Activated T-helper 2 cell treated with anti-CD3 and anti-CD28 coated beads, Interferon-gamma antibody, Interleukin-2, Interleukin-4, amounts not matched to agents 10 μg/mL and 5 μg/mL and 100 μg/mL, durations not matched to agents 14 hours and 24 hours and 36 hours (primary cell): ENCODE results near the gene DUSP10. TPM values are rescaled to one million over a fixed set of nuclear protein-coding genes. Genes with fewer than 3 reads are reported as not detected.

Experiments used
- DNase-seq: peaks from one replicate; pipeline ENCODE4 v3.0.0; 2021; ENCODE audit warnings: low spot score
- H3K27ac Mint-ChIP-seq: one replicate; pipeline ENCODE4 v1.8.0; 2021; ENCODE audit warnings: mixed read lengths
- H3K27me3 Mint-ChIP-seq: one replicate; pipeline ENCODE4 v1.8.0; 2021; ENCODE audit warnings: low read depth, mixed read lengths
- H3K36me3 Mint-ChIP-seq: one replicate; pipeline ENCODE4 v1.8.0; 2021; ENCODE audit warnings: low read depth, mixed read lengths
- H3K4me1 Mint-ChIP-seq: one replicate; pipeline ENCODE4 v1.8.0; 2021; ENCODE audit warnings: low read depth, mixed read lengths
- H3K4me3 Mint-ChIP-seq: one replicate; pipeline ENCODE4 v1.8.0; 2021; ENCODE audit warnings: low read depth, mild to moderate bottlenecking, moderate library complexity, mixed read lengths
- H3K9me3 Mint-ChIP-seq: one replicate; pipeline ENCODE4 v1.8.0; 2021; ENCODE audit warnings: mixed read lengths
- intact Hi-C: fragments of 100-400 bp; cut with micrococcal nuclease; formaldehyde crosslinking; loops from one replicate; pipeline ENCODE4 v1.15.1; 2023
- total RNA-seq: library from RNA; stranded (reverse); gene quantifications from 2 replicates; pipeline ENCODE4 v1.2.3, GENCODE V29; 2022

The DUSP10 gene
- 21.0 and 21.7 TPM in 2 replicates for total RNA-seq

DNA sequence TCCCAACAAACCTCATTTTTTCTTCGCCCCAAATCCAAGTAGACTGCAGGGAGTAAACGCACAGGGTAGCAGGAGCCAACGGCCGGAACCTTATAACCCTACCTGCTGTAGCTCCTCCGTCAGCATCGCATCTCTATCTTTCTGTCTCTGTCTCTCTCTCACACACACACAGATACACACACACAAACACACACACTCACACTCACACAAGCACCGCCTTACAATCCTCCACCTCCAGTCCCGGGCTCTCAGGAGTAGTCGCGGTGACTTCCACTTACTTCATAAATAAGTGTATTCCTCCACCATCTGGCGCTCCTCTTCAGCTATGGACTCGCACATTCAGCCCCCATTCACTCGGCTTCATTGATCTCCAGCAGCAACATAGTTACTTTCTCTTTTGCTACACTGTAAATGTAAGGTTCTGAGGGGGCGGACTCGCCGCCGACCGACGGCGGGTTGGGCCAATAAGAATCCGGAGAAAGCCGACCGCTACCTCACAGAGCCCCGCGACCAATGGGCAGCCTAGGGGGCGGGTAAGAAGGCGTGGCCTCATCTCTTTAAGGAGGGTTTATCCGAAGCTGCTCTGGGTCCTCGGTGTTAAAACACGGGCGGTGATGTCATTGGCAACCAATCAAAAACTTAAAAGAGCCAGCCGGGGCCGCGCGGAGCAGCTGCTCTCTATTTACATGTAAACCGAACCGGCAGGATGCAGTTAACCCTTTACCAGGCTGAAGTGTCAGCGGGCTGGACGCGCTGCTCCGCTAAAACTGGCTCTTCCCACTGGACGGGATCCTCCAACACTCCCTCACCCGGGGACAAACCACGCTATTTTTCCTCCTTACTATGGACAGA lies at the start of gene DUSP10:
TSS of gene DUSP10 (minus strand) at position 387 of the 852 bp plus-strand sequence. CDS start 2,345 bp downstream, outside the sequence.
- intact Hi-C loops = loop anchor here (1.0 to 5.0 kb wide), 10 partner anchors 12 to 252 kb away; no protein-coding TSS in a partner anchor
- Mint-ChIP-seq H3K27me3 (no peaks in the 10 kb centered on the region), H3K9me3 (no peaks in the 10 kb centered on the region), H3K4me3 (no peak within 1 kb of the TSS), H3K27ac (peak within 1 kb of the TSS; percentile 78), H3K4me1 (peaks cover 33% of the 10 kb centered on the region), H3K36me3 (no peaks in the 10 kb centered on the region)
- DNase-seq = peak; percentile 99

DNA sequence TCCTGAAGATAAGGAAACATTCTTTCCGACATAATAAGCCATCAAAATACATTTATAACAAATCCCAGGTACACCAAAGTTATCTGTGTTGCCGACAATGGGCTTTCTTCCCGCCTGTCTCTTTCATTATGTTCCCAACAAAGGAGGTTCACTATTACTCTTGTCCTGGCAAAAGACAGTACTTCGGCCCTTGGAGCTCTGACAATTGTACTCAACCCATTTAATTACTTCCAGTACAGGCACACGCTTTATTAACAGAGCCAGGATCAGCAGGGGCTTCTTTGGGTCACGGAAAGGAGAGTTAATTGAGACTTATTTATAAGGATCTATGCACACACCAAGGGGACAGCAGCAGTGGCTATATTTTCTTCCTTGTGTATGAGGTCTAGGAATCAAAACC lies 46.6 kb upstream of the DUSP10 start:
- intact Hi-C loops = no loop called here
- no peak overlapping the region for H3K4me3 Mint-ChIP-seq
- H3K36me3 Mint-ChIP-seq = no peaks in the 10 kb centered on the region
- H3K4me1 Mint-ChIP-seq = peaks cover 28% of the 10 kb centered on the region
- no peaks in the 10 kb centered on the region for H3K9me3 Mint-ChIP-seq
- DNase-seq = no peak
- H3K27ac Mint-ChIP-seq = no peak overlapping the region
- H3K27me3 Mint-ChIP-seq = no peaks in the 10 kb centered on the region

DNA sequence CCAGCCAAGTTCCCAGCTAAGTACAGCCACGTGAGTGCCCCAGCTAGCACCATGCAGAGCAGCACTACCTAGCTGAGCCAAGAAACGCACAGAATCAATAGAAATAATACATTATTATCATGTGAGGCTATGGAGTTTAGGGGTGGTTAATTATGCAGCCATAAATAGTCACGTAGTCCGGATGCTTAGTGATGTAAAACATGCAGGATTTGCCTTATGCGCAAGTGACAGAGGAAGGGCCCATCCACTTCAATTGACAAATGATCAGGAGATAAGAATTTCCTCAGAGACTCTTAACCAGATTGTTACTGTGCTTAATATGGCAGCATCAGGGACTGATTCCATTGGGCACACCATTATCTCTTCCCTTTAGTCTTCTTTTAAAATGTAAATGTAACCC lies 44.8 kb upstream of the DUSP10 start:
- Mint-ChIP-seq H3K27me3 (no peaks in the 10 kb centered on the region), H3K4me1 (peaks cover 32% of the 10 kb centered on the region), H3K9me3 (no peaks in the 10 kb centered on the region), H3K36me3 (no peaks in the 10 kb centered on the region), H3K4me3 (no peak overlapping the region), H3K27ac (no peak overlapping the region)
- intact Hi-C loops = no loop called here
- no peak for DNase-seq

DNA sequence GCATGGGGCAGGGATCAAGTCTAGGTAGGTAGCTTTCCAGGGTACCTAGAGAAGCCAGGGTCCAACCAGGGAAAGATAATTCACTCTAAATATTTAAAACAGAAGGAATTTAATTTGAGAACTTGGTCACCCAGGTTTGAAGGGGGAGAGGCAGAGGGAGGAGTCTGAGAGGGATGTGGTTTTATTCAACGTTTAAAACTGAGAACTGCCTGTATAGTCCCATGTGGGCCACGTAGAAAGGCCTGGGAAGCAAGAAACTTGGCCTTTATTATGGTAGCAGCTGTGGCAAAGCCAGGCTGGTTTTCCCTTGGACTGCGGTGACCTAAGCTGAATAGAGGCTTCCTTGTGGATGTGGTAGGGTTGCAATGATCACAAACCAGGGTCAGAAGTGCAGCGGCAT lies 42.0 kb upstream of the DUSP10 start:
- intact Hi-C loops = no loop called here
- no peaks in the 10 kb centered on the region for H3K36me3 Mint-ChIP-seq
- H3K27me3 Mint-ChIP-seq = no peaks in the 10 kb centered on the region
- DNase-seq = no peak
- peaks cover 57% of the 10 kb centered on the region for H3K4me1 Mint-ChIP-seq
- H3K9me3 Mint-ChIP-seq = no peaks in the 10 kb centered on the region
- H3K27ac Mint-ChIP-seq = peak overlapping the region; percentile 62
- H3K4me3 Mint-ChIP-seq = peak overlapping the region; percentile 42

DNA sequence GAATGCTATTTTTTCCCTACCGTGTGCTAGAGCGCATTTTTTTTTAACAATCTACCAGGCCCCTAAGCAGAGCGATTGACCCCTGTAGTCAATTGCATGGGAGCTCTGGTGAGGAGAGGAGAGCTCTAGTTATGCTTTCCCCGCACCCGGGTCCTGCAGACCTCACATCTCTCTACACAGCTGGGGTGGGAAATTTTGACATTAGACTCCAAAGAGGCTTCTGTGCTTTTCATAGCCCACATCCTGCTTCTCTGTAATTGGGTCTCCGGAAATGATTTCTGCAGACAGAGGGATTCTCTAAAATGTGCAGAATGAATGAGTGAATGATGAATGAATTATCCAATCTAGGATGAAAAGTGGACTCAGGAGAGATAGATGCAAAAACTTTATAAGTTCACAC lies 41.5 kb upstream of the DUSP10 start:
- peaks cover 62% of the 10 kb centered on the region for H3K4me1 Mint-ChIP-seq
- peak overlapping the region; percentile 62 for H3K27ac Mint-ChIP-seq
- no peaks in the 10 kb centered on the region for H3K27me3 Mint-ChIP-seq
- intact Hi-C loops = no loop called here
- no peaks in the 10 kb centered on the region for H3K36me3 Mint-ChIP-seq
- H3K9me3 Mint-ChIP-seq = no peaks in the 10 kb centered on the region
- H3K4me3 Mint-ChIP-seq = peak overlapping the region; percentile 42
- no peak for DNase-seq

DNA sequence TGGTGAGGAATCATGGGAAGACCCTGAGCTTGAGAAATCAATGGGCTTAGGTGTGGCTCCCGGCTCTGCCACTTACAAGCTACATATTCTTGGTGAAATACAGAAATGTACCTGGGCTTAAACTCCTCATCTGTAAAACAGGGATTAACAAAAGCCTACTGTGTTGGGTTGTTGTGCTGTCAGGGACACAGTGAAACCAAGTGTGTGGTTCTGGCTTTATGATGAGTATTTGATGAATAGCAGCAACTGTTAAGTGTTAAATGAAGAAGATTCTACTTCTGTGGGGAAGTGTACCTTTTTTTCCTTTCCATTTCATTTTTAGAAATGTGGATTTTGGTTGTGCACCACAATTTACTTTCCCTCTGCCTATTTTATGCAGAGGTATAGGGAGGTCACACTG lies 41.1 kb upstream of the DUSP10 start:
- DNase-seq = no peak
- H3K4me1 Mint-ChIP-seq = peaks cover 66% of the 10 kb centered on the region
- no peaks in the 10 kb centered on the region for H3K36me3 Mint-ChIP-seq
- H3K4me3 Mint-ChIP-seq = peak overlapping the region; percentile 10
- intact Hi-C loops = no loop called here
- peak overlapping the region; percentile 62 for H3K27ac Mint-ChIP-seq
- no peaks in the 10 kb centered on the region for H3K9me3 Mint-ChIP-seq
- H3K27me3 Mint-ChIP-seq = no peaks in the 10 kb centered on the region

DNA sequence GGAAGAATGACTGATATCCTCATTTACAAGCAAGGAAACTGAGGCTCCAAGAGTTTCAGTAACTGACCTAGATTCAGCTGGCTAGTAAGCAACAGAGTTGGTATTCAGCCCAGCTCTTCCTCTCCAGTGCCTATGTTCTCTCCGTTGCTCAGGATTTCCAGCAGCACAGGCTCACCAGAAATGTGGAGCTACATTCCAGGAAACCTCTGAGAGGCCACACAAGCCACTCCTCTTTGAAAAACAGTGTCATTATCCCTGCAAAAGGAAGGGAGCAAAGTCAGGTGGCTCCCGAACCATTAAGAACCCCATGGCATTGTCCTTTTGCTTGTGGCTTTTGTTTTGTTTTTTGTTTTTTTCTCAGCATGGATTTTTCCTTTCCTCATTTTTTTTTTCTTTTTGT lies 40.6 kb upstream of the DUSP10 start:
- H3K4me1 Mint-ChIP-seq = peaks cover 71% of the 10 kb centered on the region
- H3K27me3 Mint-ChIP-seq = no peaks in the 10 kb centered on the region
- peak overlapping the region; percentile 8 for H3K27ac Mint-ChIP-seq
- H3K4me3 Mint-ChIP-seq = no peak overlapping the region
- H3K9me3 Mint-ChIP-seq = no peaks in the 10 kb centered on the region
- no peak for DNase-seq
- intact Hi-C loops = no loop called here
- no peaks in the 10 kb centered on the region for H3K36me3 Mint-ChIP-seq

DNA sequence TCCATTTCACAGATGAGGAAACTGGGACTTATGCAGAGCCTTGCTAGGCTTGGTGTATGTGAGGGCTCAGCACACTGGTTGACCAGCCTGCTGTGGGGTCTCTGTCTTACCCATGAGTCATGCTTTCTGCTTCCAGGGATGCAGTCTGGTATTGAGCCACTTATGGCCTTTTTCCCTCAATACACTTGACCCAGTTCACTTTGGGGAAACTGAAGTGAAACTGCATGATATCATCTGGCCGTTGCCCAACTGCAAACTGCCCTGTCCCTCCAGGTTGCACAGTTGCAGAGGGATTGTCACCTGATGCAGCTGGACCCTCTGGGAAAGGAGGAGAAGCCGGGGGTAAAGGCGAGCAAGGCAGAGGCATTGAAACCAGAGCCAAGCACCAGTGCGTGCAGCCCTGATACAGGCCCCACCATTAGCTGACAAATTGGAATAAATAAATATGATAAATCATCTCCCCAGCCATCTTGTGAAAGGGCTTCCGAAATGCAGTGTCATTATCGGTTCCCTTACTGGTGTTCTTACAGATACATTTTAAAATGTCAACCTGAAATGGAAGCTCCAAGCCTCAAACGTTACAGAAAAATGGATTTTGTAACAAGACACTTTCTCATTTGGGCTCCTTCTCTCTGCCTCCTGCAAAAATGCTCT lies 39.3 kb upstream of the DUSP10 start:
- Mint-ChIP-seq H3K27ac (no peak overlapping the region), H3K9me3 (no peaks in the 10 kb centered on the region), H3K4me1 (peaks cover 83% of the 10 kb centered on the region), H3K36me3 (no peaks in the 10 kb centered on the region), H3K27me3 (no peaks in the 10 kb centered on the region), H3K4me3 (no peak overlapping the region)
- DNase-seq = no peak
- intact Hi-C loops = no loop called here

DNA sequence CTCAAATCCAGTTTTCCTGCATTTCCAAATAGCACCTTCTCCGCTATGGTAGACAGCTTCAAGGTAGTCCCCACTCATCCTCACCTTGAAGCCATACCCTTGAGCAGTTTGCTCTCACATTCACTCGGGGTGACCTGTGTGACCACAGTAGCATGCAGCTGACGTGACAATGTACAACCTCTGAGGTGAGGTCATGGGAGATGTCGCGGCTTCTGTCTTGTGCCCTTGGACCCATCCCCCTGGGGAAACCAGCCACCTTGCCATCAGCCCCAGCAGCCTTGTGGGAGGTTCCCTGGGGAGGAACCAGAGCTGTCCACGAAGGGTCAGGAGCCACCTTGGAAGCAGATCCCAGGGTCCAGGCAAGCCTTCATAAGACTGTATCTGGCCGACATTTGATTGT lies 38.3 kb upstream of the DUSP10 start:
- intact Hi-C loops = no loop called here
- H3K27ac Mint-ChIP-seq = no peak overlapping the region
- peaks cover 94% of the 10 kb centered on the region for H3K4me1 Mint-ChIP-seq
- no peaks in the 10 kb centered on the region for H3K9me3 Mint-ChIP-seq
- DNase-seq = no peak
- H3K36me3 Mint-ChIP-seq = no peaks in the 10 kb centered on the region
- no peaks in the 10 kb centered on the region for H3K27me3 Mint-ChIP-seq
- no peak overlapping the region for H3K4me3 Mint-ChIP-seq

DNA sequence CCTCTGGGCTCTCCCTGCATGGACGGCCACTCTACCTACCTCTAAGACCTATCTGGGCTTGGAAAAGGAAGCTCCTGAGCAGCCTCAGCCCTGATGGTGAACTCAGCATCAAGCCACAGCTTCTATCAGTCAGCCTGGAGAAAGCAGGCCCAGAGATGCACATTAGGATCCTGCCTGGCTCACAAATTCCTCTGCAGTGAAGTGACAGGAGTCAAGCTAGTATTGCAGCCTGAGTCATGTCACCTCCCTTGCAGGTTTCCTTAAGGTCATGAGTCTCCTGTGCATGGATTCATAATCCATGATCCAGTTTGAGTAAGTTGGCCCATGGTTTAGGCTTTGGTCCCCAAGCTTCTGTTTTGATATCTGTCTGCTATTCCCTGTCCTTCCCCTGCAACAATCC lies 37.9 kb upstream of the DUSP10 start:
- no peak overlapping the region for H3K4me3 Mint-ChIP-seq
- no peaks in the 10 kb centered on the region for H3K9me3 Mint-ChIP-seq
- H3K27me3 Mint-ChIP-seq = no peaks in the 10 kb centered on the region
- DNase-seq = no peak
- H3K36me3 Mint-ChIP-seq = no peaks in the 10 kb centered on the region
- H3K27ac Mint-ChIP-seq = peak overlapping the region; percentile 17
- intact Hi-C loops = no loop called here
- peaks cover 93% of the 10 kb centered on the region for H3K4me1 Mint-ChIP-seq

DNA sequence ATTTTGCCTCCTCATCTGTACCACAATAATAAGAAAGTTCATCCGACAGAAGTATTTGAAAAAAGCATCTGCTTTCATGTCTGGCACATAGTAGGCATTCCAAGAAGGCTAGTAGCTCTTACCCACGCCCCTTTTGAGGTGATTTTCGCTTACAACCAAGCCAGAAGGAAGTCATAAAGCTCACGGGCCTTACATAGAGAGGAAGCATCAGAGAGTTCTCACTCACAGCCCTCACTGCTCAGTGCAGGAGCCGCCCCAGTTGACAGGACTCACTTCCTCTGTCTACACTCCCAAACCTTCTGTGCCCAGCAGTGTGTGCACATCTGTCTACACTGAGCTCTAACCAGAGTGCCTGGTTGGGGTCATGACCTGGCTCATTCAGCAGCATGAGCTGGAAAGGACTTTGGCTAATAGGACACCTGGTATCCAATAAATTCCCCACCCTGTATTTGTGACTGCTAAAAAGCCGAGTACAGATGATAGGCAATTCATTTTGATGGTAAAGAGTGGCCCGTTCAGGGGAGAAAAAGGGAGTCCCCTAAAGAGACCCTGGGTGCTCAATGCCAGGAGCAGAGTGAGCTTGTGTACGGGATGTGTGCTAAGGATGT lies 36.8 kb upstream of the DUSP10 start:
- H3K27ac Mint-ChIP-seq = peak overlapping the region; percentile 92
- no peaks in the 10 kb centered on the region for H3K9me3 Mint-ChIP-seq
- H3K4me3 Mint-ChIP-seq = peak overlapping the region; percentile 19
- peaks cover 89% of the 10 kb centered on the region for H3K4me1 Mint-ChIP-seq
- no peaks in the 10 kb centered on the region for H3K36me3 Mint-ChIP-seq
- no peaks in the 10 kb centered on the region for H3K27me3 Mint-ChIP-seq
- DNase-seq = peak; percentile 32
- intact Hi-C loops = loop anchor here (1.0 kb wide), 1 partner anchor 62 kb away; no protein-coding TSS in a partner anchor

DNA sequence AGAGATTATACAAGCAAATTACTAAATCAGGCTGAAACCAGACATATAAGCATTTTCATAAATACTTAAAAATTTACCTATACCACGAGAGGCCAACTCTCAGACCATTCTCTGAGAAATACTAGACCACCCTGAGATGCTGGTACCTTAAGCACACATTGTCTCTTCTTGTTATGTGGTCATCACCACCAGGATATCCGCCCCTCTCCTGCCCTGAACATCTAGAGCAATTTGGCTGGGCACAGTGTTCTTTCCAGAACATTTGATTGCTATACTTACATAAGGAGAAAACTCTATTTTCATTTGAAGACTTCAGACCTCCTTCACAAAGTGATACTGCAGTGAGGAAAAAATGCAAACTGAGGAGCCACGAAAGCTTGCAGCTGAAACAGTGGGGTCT lies 36.2 kb upstream of the DUSP10 start:
- no peaks in the 10 kb centered on the region for H3K27me3 Mint-ChIP-seq
- H3K27ac Mint-ChIP-seq = peak overlapping the region; percentile 92
- no peaks in the 10 kb centered on the region for H3K9me3 Mint-ChIP-seq
- intact Hi-C loops = loop anchor here (1.0 kb wide), 1 partner anchor 62 kb away; no protein-coding TSS in a partner anchor
- peaks cover 84% of the 10 kb centered on the region for H3K4me1 Mint-ChIP-seq
- H3K4me3 Mint-ChIP-seq = peak overlapping the region; percentile 19
- H3K36me3 Mint-ChIP-seq = no peaks in the 10 kb centered on the region
- DNase-seq = no peak
